ENCODE data around the gene BCAS3.

BCAS3 gene

GRCh38 chr17:61330174-61331150 lies 652.8 kb downstream of the BCAS3 start:
- no peak for DNase-seq

DNA sequence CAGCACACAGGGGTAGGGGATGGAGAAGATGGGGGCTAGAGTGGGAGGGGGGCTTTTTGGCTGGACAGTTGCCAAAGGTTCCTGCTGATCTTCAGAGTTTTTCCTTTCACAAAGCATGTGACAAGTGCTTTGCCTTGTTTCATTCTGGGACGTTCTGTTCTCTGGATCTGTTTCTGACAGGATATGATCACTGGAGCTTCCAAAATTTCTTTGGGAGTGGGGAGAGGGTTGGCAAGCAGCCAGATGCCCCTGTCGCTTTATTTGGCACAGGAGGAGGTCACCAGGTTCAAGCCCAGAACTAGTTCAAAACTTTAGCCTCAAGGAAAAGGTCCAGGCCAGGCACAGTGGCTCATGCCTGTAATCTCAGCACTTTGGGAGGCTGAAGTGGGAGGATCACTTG lies 653.5 kb downstream of the BCAS3 start:
- DNase-seq = no peak

DNA sequence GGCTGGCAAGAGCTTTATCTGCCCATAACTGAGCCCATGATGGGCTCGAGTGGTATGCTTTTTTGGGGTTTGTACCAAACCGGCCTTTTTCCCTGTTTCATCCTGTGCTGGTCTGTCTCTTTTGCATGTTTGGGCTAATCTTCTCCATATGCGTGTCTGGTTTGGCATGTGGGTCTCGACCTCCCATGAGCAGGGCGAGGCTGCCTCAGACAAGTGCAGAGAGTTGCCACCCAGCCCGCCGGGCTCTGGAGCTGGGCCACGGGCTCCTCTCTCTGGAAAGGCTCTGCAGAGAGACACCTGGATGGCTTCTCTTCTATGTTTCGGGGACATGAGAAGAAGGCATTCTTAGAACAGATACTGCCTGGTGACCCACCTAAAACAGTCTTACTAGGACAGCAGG lies 654.2 kb downstream of the BCAS3 start:
- no peak for DNase-seq

DNA sequence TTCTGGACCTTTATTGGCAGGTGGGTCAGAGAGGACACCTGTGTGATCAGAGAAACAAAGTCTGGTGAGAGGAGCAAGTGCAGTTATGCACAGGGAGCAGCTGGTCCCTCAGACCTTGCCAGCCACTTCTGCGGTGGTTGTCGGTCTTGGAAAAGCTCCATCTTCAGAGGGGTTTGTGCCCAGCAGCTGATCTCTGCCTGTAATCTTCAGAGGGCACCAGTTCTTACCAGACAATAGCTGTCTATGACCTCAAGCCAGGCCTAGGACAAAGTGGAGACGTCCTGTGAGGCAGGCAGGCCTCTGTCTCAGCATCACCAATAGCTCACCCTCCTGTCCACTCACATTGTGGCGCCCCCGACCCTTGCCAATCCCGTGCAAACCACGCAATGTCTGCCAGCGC lies 655.5 kb downstream of the BCAS3 start:
- no peak for DNase-seq

DNA sequence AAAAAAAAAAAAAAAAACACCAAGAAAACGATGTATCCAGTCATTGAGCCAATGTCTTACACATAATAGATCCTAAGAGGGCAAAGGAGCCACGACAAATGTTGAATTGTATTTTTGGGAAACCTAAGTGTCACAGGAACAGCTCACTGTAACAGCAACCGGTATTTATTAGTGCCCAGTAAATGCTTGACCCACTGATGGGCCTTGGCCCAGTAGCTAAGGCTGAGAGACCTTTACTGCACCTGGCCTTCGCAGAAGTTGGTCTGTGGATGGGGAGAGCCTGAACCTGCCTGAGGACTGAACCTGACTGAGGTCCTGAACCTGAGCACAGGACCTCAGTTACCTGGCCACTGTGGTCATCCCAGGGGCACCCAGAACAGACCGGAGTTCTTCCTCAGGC lies 657.0 kb downstream of the BCAS3 start:
- no peak for DNase-seq

- no peak for DNase-seq
These were observed 657.6 kb downstream of the BCAS3 start for GRCh38 chr17:61335105-61335844.

- no peak for DNase-seq
These were observed 658.4 kb downstream of the BCAS3 start for GRCh38 chr17:61335845-61336655.

DNA sequence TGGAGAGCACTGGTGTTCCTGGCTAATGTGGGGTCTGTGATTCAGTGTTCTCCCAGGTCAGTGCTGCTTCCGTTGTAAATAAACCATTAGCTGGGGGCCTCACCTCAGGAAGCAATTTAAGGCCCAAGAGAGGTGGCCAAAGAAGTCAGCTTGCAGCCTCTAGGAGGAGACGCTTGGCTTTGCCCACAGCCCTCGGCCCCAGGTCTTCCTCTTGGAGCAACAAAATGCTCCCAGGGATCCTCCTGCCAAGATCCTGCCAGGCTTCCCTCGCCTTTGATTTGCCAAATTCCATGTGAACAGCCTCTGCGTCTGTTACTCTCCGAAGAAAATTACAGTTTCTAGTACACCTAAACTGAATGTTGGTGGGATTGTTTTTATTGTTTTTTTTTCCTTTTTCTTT lies 659.6 kb downstream of the BCAS3 start:
- DNase-seq = no peak

DNA sequence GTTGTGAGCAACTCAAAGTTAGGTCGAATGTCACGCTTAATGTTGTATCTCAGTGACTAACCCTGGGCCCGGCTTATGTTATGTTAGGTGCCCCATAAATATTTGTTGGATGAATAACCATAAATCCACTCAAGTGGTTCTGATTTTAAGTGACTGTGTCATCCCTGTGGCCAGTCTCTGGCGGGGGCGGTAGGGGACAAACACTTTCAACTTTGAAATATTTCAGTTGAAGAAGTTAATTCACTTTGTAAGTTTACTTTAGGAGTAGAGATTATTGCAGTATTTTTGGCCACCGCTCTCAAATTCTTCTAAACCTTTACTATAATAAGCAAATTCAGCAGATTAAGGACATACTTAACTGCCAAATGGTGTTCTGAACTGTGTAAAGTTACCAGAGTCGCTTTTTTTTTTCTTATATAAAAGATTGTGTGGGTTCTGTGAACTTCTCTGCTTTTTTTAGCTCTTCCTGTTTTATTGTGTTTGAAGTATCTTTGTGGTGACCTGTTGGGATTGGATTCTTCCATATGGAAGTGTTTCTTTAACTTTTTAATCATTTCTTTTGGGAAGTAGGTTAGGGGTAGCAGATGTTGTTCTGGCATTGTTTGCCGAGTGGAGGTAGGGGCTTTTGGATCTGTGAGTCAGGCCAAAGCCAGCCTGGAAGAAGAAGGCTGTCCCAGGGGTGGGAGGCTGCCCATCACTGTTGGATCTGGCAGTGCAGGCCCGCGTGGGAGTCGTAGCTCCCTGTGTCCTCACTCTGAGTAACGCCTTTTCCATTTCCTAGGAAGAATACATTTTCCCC lies 660.5 kb downstream of the BCAS3 start:
- no peak for DNase-seq

DNA sequence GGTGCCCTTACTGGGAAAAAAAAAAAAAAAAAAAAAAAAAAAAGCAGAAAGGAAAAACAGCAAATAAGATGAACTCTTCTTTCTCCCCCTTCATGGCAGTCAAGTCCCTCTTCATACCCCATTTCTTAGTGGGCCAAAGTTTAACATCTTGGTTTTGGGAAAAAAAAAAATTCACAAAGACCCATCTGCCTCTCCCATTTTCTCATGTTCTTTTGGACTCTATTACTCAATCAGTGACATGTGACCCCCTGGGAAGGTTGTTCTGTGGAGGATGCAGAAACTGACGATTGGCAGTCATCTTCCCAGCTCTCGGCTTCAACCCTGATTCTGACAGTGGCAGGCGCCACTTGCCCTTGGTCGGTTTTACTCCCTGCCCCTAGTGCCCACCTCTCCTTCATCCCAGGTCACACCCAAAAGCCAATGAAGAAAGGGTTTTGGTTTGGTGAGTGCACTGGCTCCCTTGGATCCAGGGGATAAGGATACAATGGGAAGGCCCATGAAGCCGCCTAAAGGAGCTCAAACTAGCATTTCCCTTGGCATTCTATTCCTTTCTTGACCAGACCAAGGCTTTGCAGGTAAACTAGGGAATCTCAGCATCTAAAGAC lies 661.3 kb downstream of the BCAS3 start:
- DNase-seq = no peak

- DNase-seq = no peak
These were observed 663.0 kb downstream of the BCAS3 start for GRCh38 chr17:61340431-61341209.

DNA sequence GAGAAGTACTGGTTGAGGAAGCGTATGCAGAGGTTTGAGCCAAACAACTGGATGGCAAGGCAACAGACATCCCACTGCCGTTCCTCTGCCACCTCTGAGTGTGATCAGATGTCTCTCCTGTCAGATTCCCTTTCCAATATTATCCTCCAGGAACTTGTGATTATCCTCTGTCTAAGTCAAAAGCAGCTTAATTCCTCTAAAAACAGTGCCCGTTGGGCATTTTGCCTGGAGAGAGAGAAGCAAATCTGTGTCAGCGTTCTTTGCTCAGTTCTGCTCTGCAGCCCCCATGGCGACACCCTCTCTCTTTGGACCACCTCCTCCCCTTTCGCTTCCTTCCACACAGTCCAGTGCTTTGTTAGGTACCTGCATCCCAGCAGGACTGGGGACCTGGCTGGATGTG lies 665.9 kb downstream of the BCAS3 start:
- no peak for DNase-seq

GRCh38 chr17:61345061-61345460 lies 667.4 kb downstream of the BCAS3 start:
- no peak for DNase-seq

GRCh38 chr17:61345825-61346666 lies 668.4 kb downstream of the BCAS3 start:
- DNase-seq = no peak

GRCh38 chr17:61349350-61349749 lies 671.7 kb downstream of the BCAS3 start:
- no peak for DNase-seq

DNA sequence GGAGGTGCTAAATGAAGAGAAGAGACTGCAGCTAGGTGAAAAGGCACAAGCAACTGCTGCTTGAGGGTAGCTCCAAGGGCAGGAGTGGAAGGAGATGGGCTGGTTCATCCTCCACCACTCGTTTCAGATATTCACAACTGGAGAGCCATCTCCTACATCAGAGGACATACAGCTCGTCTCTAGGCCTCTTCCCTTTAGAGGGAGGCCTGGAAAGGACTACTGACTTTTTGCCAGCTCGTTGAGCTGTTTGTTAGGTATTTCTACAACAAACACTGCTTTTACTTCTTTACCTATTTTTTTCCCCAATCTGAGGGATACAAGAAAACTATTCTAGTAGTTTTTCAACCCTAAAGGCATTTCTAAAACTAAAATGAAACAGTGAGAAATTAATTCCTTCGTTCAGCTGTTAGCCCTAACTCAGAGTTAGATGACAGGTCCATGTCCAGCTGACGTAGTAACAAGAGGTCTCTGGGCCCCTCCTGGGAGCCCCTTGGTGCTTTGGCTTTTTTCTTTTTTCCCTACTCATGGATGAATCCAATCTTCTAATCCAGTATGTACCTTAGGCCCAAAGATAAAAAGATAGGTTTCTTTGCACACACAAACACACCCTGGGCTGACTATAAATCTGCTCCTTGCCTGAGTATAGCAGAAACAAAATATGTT lies 674.2 kb downstream of the BCAS3 start:
- DNase-seq = no peak

GRCh38 chr17:61352408-61352770 lies 674.7 kb downstream of the BCAS3 start:
- no peak for DNase-seq

GRCh38 chr17:61352781-61353491 lies 675.3 kb downstream of the BCAS3 start:
- no peak for DNase-seq

DNA sequence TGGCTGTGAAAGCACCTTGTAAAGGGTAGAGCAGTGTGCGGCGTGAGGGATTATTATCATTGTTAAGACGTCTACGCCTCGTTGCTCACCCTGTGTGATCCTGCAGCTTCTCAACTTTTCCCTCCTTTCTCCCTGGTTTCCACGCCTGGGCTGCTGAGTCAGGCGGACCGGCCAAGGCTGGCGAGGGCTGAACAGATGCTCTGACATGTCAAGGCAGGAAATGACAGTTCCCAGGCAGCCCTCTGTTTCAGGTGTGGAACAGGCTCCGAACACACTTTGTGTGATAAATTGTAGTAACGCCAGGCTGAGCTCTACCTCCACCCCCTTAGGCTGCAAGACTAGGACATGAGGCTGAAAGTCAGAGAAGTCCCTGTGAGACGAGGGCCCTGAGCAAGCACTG lies 676.0 kb downstream of the BCAS3 start:
- DNase-seq = no peak
